GM19324 (cell line): ENCODE data around the gene GALR1.
"Not testable (repeated sequence)": the region's sequence is repeated elsewhere in the genome, so short reads cannot be mapped to it uniquely, and the experiment has no call there.

Source experiments
- ATAC-seq: cut with Tn5 transposase; IDR thresholded peaks from one replicate; pipeline ENCODE4 v1.9.1; 2021; ENCODE audit warnings: mild to moderate bottlenecking, moderate library complexity; ENCODE audit not compliant: unreplicated experiment, low FRiP score

Gene GALR1

GRCh38 chr18:77250501-77250925 lies 865 bp downstream of the GALR1 start:
- no peak for ATAC-seq

GRCh38 chr18:77250926-77251729 lies 1.5 kb downstream of the GALR1 start:
- ATAC-seq = no peak

- no peak for ATAC-seq
Measured at GRCh38 chr18:77251730-77252050, 2.0 kb downstream of the GALR1 start.

- ATAC-seq = no peak
Measured at GRCh38 chr18:77254711-77255405, 5.2 kb downstream of the GALR1 start.

- no peak for ATAC-seq
Measured at GRCh38 chr18:77255426-77256105, 5.9 kb downstream of the GALR1 start.

- ATAC-seq = no peak
Measured at GRCh38 chr18:77262643-77263465, 13.2 kb downstream of the GALR1 start.

GRCh38 chr18:77263466-77263763 lies 13.8 kb downstream of the GALR1 start:
- no peak for ATAC-seq

- no peak for ATAC-seq
Measured at GRCh38 chr18:77267969-77268368, 18.3 kb downstream of the GALR1 start.

- no peak for ATAC-seq
Measured at GRCh38 chr18:77268456-77268855, 18.8 kb downstream of the GALR1 start.

- ATAC-seq = no peak
Measured at GRCh38 chr18:77271576-77272481, 22.2 kb downstream of the GALR1 start.

- not testable (repeated sequence) for ATAC-seq
Measured at GRCh38 chr18:77290841-77291240, 41.2 kb downstream of the GALR1 start.

GRCh38 chr18:77298172-77298571 lies 48.5 kb downstream of the GALR1 start:
- ATAC-seq = no peak

GRCh38 chr18:77299706-77300105 lies 50.1 kb downstream of the GALR1 start:
- ATAC-seq = no peak

GRCh38 chr18:77300579-77300978 lies 50.9 kb downstream of the GALR1 start:
- ATAC-seq = no peak

- ATAC-seq = no peak
Measured at GRCh38 chr18:77304268-77304667, 54.6 kb downstream of the GALR1 start.

- no peak for ATAC-seq
Measured at GRCh38 chr18:77305676-77306075, 56.0 kb downstream of the GALR1 start.

- no peak for ATAC-seq
Measured at GRCh38 chr18:77308216-77308615, 58.6 kb downstream of the GALR1 start.

- ATAC-seq = no peak
Measured at GRCh38 chr18:77314511-77314910, 64.9 kb downstream of the GALR1 start.

- no peak for ATAC-seq
Measured at GRCh38 chr18:77314952-77315351, 65.3 kb downstream of the GALR1 start.

- ATAC-seq = no peak
Measured at GRCh38 chr18:77316008-77316407, 66.4 kb downstream of the GALR1 start.
